NCI-H1092 treated with DMSO at 0.1 percent for 48 hours (cell line): ENCODE results near the gene AP1G2.

ENCODE experiments used
- DNase-seq: peaks from one replicate; lab custom pipeline; 2025; lab: John Stamatoyannopoulos, UW

The AP1G2 gene

GRCh38 chr14:23513818-23514643 lies 53.6 kb downstream of the AP1G2 start:
- DNase-seq: peak; percentile 72

- DNase-seq: peak; percentile 90
These were observed 54.4 kb downstream of the AP1G2 start for GRCh38 chr14:23513005-23513817.

- DNase-seq: peak; percentile 86
These were observed 55.4 kb downstream of the AP1G2 start for GRCh38 chr14:23512156-23512555.
